Breast epithelium (tissue), 3 donors: Measurements from ENCODE around the gene HIPK3.

ENCODE experiments used
- CTCF ChIP-seq, 3 donors: fragments of 450-650 bp; IDR thresholded peaks; one replicate each; pipeline ENCODE4 v1.5.1; 2016 to 2017; ENCODE audit warnings: antibody characterized with exemption in 3 of 3, mild to moderate bottlenecking in 3 of 3, moderate library complexity in 3 of 3
- POLR2A ChIP-seq: fragments of 450-650 bp; IDR thresholded peaks from one replicate; pipeline ENCODE4 v1.6.1; 2016; ENCODE audit warnings: antibody characterized with exemption, mild to moderate bottlenecking, moderate library complexity
- POLR2AphosphoS5 ChIP-seq, 3 donors: sonication (generic); formaldehyde crosslinking; IDR thresholded peaks; one replicate each; pipeline ENCODE4 v1.6.1; 2017; ENCODE audit warnings: antibody characterized with exemption in 3 of 3

- TF ChIP-seq CTCF (IDR thresholded peaks at IDR 0.05) (no peak), POLR2A (no peak), POLR2AphosphoS5 (IDR thresholded peaks at IDR 0.05) (no peak)
Measured at GRCh38 chr11:33360642-33361041, 103.5 kb downstream of the HIPK3 start.
